Superior temporal gyrus (tissue), 1 donor: ENCODE measurements around the gene ELP1.
"Not testable (repeated sequence)": the region's sequence is repeated elsewhere in the genome, so short reads cannot be mapped to it uniquely, and the experiment has no call there.

Source experiments
- DNase-seq: peaks from one replicate; pipeline ENCODE4 v3.0.0-alpha.2; 2016; ENCODE audit errors: extremely low spot score

Gene ELP1

GRCh38 chr9:108924466-108924865 lies 9.5 kb downstream of the ELP1 start:
- no peak for DNase-seq

- DNase-seq, result no peak
Observed at GRCh38 chr9:108921200-108921599, 12.7 kb downstream of the ELP1 start.

- DNase-seq, result not testable (repeated sequence)
Observed at GRCh38 chr9:108920401-108920800, 13.5 kb downstream of the ELP1 start.

DNA sequence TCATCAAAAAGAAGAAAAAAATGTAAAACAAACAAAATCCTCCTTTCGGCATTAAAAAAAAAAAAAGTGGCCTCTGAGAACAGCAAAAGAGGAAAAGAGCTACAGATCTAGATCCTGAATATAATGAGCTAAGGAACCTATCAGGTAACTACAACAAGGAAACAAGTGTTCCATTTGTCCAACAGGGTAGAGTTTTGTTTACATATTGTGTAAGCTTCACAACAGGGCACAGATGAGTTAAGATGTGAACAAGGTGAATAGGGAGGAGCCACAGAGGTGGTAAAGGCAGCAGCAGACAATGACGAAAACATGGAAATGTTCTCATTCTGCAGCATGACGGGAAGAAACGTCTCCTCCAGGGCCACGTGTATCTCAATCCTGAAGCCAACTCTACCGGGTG lies 14.4 kb downstream of the ELP1 start:
- no peak for DNase-seq

- no peak for DNase-seq
Observed at GRCh38 chr9:108913391-108913790, 20.5 kb downstream of the ELP1 start.

DNA sequence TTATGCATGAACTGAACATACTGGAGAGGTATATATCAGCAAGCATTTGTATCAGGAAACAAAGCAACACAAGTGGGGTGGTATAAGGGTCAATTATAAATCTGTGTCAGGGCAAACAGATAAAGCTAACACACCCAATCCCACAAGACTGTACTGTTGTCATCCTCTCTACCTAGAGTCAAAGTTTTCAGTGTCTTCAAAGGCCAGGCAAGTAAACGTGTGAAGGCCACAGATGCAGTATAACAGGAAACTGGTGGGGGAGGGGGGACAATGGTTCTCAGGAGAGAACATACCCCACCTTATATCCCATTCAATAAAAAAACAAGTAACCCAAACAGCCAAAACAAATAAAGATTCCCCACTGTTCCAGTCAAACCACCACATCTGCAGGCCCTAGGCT lies 22.1 kb downstream of the ELP1 start:
- DNase-seq, result no peak

DNA sequence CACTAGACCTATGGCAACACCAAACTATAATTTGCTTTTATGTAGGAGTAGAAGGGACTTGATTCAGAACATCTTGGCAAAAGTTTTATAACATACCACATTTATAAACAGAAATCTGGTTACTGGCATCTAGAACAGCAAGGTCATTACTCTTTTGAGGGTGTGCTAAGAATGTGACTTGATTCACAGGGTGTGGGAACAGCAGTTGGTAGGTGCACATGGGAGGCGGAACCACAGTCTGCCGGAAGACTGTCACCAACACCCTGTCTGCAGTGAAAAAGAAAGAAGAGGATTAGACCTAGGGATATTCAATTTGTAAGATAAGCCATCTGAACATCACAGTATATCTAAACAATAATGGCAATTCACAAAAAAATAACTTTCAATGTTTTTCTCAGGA lies 23.0 kb downstream of the ELP1 start:
- no peak for DNase-seq

- DNase-seq, result no peak
Observed at GRCh38 chr9:108910402-108910801, 23.5 kb downstream of the ELP1 start.

- DNase-seq, result no peak
Observed at GRCh38 chr9:108905494-108905893, 28.4 kb downstream of the ELP1 start.

DNA sequence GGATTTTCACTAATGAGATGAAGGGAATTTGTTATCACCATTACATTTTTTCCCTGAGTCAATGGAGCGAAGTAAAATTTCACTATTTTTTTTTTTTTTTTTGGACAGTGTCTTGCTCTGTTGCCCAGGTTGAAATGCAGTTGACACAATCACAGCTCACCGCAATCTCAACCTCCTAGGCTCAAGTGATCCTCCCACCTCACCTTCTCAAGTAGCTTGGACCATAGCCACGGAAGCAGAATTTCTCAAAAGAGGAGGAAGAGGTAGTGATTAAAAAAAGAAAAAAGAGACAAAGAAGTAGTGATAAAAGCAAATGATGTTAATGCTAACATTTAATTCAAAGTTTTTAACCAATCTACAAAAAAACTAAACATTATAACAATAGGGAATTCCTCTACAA lies 29.8 kb downstream of the ELP1 start:
- DNase-seq, result no peak

GRCh38 chr9:108903420-108904103 lies 30.4 kb downstream of the ELP1 start:
- DNase-seq, result no peak

DNA sequence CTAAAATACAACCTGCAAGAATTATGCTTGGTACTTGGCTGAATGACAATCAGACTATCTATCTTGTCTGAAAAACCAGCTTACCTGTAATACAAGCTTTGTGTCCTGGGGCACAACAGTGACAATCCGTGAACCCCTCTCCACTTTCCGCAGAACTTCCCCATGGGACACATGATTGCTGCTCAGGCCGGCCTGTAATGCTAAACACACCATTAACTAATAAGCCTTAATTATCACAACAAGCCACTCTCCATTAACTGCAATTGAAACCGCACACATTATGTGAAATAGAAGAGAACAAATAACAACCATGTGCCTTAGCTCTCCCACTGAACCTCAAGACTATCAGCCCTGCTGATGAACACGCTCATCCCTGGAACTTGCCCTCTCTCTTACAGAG lies 33.7 kb downstream of the ELP1 start:
- DNase-seq, result no peak

DNA sequence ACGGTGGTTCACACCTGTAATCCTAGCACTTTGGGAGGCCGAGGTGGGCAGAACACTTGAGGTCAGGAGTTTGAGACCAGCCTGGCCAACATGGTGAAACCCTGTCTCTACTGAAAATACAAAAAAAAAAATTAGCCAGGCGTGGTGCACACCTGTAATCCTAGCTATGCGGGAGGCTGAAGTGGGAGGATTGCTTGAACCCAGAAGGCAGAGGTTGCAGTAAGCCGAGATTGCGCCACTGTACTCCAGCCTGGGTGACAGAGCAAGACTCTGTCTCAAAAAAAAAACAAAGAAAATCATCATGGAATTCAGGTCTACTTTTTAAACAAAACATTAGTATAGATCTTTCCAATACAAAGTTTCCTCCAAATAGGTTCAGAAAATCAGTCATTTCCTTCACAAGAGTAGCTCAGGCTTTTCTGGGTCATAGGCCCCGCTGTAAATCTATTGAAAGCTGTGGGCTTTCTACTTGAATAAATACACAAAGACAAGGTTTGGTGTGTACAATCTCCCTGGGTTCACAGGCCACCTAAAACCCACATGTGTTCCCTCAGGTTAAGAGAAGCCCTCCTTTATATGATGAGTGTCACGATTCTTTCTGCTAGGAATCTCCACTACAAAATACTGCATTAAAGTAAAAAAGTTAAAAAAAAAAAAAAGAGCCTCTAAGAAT lies 34.8 kb downstream of the ELP1 start:
- DNase-seq, result not testable (repeated sequence)

GRCh38 chr9:108897324-108898096 lies 36.4 kb downstream of the ELP1 start:
- DNase-seq, result no peak

DNA sequence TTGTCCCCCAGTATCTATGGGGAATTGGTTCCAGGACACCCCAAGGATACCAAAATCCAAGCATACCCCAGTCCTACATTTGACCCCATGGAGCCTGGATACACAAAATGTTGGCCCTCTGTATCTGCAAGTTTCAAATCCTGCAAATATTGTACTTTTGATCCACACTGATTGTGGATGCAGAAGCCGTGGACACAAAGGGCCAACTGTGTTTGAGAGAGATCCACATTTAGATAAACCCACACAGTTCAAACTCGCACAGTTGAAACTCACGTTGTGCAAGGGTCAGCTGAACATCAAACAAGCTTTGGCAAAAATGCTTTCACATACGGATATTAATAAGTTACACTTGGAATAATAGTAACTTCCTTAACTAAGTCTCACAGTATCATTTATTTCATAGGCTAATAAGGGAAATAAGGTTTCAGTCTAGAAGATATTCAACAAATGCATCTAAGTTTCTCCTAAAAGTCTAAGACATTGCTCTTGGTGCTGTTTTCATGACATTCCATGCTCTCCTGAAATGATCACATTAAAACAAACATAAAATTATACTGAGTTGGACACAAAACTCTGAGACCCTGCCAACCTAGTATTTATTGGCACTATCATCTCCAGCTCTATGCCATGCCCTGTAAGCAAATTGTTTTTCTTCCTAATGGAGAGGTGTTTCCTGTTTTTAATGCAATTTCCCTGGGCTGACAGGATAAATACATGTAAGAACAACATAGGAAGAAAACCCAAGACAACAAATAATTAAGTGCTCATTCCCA lies 39.5 kb downstream of the ELP1 start:
- DNase-seq, result no peak

DNA sequence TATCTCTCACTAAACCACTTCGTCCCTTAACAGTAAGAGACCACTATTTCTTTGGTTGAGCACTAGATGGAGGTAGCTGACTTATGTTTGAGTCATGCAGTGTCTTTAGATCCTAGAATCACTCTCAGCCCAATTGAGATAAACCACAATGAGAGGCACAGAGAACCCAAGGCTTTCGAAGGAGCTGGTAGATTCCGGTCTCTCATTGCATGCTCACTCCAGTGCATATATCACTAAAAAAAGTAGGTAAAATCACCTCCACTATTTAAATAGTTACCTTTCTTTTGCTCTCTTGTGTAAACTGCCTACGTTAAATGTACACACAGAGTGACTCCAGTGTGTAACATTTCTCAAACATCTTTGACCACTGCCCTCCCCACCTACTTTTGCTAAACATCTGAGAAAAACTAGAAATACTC lies 44.3 kb downstream of the ELP1 start:
- peak; percentile 51 for DNase-seq

DNA sequence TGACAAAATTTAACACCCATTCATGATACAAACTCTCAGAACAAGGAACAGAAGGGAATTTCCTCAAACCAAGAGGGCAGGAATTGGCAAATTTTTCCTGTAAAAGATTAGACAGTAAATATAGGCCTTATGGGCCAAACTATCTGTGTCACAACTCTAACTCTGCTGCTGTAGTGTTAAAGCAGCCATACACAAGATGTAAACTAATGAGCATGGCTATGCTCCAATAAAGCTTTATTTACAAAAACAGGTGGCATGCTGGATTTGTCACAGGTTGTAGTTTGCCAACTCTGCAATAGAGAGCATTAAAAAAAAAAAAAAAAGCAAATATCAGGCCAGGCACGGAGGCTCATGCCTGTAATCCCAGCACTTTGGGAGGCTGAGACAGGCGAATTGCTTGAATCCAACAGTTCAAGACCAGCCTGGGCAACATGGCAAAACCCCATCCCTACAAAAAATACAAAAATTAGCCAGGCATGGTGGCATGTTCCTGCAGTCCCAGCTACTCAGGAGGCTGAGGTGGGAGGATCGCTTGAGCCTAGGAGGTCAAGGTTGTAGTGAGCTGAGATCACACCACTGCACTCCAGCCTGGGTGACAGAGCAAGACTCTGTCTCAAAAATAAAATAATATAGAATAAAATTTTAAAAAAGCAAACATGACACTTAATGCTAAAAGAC lies 47.2 kb downstream of the ELP1 start:
- DNase-seq, result not testable (repeated sequence)

DNA sequence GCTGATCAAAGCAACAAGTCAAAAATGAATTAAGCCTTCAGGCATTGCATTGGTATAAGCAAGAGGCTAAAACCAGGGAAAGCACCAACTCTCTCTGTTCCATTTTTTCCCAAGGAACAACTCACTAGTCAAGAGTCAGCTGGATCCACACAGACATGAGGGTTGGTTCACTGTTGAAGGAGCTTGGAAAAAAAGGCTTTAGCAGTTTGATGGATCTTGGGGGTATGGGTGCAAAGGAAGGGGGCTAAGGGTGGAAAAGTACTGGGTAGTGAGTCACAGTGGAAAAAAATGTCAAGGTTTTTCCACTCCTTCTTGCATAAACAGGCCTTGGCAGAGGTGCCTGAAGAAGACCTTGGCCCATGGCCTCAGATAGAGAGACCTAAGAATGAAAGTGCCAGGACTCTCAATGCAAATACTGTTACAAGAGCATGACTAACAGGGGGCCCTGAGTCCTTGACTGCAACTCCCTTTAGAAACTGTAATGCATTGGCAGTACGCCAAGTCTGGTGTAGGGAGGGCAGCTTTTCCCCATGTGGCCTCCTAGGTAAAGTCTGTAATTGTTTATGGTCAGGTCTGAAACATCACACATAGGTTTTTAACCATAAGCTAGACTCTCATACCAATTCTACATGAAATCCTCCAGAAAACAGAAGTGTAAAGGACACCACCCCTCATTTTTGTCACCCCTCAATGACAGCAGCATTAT lies 48.1 kb downstream of the ELP1 start:
- DNase-seq, result no peak

GRCh38 chr9:108884701-108885100 lies 49.2 kb downstream of the ELP1 start:
- no peak for DNase-seq

GRCh38 chr9:108883085-108883484 lies 50.8 kb downstream of the ELP1 start:
- no peak for DNase-seq
